Measurements from ENCODE around the gene CD248.
"Not testable (repeated sequence)": the region's sequence is repeated elsewhere in the genome, so short reads cannot be mapped to it uniquely, and the experiment has no call there.

CD248 gene

DNA sequence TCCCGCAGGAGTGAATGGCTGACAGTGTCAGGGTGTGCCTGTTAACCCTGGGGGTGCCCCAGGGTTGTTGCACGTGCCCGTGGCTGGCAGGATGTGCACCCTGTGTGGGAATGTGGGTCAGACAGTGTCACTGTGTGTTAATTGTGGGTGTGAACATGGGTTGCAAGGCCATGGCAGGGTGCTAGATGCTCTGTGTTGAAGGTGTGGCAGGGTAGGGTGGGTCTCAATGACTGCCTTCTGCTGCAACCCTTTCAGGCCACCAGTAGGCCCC is 11.1 kb upstream of the CD248 start:
- no peak for DNase-seq

DNA sequence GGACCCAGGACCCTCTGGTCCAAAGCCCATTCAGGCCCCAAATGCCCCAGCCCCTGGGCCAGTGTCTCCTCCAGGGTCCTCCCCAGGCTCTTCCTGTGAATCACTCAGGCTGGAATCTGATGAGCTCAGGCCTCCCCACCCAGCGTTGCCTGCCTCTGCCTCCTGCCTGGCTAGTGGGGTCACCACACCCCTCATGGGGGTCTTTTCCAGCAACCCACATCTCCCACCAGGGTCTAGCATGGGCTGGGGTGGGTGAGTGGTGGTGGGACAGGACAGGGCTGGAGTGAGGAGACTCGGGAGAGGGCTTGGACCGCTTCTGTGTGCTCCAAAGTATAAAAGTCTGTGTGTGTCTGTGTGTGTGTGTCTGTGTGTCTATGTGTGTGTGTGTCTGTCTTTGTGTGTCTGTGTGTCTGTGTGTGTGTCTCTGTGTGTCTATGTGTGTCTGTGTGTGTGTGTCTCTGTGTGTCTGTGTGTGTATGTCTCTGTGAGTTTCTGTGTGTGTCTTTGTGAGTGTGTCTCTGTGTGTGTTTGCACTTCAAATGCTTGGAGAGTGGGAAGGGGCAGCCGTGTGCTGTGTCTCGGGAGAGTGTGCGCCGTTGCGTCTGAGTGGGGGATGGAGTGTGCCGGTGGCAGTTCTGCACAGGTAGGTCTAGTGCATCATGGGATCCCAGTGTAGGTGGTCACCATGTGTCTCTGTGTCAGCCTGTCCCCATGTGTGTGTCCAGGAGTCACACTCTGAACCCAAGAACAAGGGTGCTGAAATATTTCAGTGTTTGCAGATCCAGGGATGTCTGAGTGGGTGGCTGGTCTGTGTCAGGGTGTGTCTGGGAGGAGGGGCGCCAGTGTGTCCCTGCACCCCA is 10.6 kb upstream of the CD248 start:
- no peak for DNase-seq

DNA sequence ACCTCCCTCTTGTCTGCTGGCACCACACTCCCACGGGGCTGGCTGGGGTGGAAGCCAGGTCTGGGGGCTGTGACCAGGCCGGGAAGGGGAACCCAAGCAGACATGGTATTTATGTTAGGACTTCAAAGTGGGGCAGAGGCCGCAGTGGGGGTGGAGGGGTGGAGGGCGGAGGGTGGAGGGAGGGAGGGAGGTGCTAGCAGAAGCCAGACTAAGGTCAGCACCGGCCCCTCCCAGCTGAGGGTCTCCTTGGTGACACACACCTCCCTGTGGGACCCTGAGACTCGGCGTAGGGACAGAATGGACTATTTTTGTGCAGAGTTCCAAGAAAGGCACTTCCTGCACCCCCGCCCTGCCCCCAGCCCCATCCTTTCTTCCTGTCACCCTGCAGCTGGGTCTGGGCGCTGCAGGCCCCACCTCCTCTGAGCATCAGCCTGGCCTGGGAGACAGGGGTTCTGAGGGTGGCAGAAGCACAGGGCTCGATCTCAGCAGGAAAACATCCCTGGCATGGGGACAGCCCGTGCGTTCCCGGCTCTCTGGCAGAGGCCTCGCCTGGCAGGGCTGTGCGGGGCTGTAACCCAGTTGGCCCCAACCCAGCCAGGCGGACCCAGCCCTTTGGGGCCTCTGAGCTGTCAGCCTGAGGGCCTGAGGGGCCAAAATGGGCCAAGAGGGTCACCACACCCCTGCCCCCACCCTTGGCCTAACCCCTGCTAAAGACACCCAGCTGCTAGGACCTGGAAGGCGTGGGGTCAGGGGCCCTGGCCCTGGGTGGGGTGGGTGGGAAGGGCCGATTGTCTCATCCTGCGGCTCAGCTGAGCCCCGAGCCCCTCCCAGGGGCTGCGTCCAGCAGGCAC is 9.6 kb upstream of the CD248 start:
- no peak for DNase-seq

DNA sequence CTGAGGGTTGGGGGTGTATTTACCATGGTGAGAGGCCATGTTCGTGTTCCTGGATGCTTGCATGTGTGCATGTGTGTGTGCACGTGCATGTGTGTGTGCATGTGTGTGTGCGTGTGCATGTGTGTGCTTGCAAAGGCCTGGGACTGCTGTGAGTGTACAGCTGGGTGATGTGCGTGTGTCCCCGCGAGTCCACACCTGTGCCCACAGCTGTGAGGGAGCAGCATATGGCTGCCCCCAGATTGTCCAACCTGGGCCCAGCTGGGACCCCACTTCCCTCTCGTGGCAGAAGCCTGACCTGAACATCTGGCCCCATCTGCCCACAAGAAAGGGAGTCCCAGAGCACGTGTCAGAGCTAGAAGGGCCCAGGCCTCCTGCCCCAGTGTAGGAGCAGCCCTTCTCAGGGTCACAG is 8.4 kb upstream of the CD248 start:
- DNase-seq = no peak

GRCh38 chr11:66324664-66325063 is 7.8 kb upstream of the CD248 start:
- no peak for DNase-seq

GRCh38 chr11:66323684-66324083 is 6.8 kb upstream of the CD248 start:
- DNase-seq = no peak

DNA sequence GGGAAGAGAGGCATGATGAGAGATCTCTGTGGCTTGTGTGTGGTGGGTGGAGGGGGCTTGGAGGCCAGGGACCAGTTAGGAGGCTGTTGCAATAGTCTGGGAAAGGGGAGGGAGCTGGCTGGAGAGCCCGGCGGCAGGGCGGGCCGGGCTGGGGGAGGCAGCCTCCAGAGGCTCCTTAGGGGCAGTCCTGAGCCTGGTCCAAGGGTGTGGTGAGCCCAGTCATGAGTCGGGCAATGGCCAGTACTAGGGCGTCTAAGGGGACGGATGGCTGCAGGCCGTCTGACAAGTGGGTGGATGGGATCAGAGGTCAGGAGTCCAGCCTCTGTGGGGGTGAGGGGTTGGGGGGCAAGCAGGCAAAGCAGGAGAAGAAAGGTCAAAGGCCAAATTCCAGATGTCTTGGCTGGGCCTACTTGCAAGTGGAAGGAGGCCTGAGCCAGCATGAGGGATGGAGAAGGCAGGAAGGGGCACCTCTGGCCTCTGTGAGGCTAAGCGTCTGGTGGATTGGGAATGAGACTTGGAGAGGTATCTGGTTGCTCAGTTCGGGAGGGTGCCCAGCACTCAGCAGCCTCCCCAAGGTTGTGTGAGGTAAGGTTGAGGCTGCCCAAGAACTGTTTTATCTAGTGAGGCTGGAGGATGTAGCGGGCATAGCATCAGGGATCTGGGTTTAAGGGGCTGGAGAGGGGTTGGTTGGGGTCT is 6.0 kb upstream of the CD248 start:
- DNase-seq = no peak

- DNase-seq = no peak
Observed at GRCh38 chr11:66321606-66322005, 4.8 kb upstream of the CD248 start.

DNA sequence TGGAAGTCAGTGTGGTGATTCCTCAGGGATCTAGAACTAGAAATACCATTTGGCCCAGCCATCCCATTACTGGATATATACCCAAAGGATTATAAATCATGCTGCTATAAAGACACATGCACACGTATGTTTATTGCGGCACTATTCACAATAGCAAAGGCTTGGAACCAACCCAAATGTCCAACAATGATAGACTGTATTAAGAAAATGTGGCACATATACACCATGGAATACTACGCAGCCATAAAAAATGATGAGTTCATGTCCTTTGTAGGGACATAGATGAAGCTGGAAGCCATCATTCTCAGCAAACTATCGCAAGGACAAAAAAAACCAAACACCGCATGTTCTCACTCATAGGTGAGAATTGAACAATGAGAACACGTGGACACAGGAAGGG is 3.9 kb upstream of the CD248 start:
- DNase-seq = not testable (repeated sequence)

- DNase-seq = not testable (repeated sequence)
Observed at GRCh38 chr11:66320289-66320688, 3.4 kb upstream of the CD248 start.

DNA sequence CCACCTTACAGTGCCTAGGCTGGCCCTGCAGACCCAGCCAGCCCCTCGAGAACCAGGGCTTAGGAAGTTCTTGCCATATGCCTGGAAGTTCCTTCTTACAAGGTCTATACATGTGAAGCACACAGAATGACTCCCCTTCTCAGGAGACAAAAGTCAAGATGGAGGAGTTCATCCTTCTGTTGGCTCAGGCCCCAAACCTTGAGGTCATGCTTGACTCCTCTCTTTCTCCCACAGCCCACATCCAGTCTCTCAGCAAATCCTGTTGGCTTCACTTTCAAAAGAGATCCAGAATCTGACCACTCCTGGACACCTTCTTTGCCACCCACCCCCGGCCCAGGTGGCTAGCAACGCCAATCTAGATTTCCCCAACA is 1.7 kb upstream of the CD248 start:
- DNase-seq = no peak

DNA sequence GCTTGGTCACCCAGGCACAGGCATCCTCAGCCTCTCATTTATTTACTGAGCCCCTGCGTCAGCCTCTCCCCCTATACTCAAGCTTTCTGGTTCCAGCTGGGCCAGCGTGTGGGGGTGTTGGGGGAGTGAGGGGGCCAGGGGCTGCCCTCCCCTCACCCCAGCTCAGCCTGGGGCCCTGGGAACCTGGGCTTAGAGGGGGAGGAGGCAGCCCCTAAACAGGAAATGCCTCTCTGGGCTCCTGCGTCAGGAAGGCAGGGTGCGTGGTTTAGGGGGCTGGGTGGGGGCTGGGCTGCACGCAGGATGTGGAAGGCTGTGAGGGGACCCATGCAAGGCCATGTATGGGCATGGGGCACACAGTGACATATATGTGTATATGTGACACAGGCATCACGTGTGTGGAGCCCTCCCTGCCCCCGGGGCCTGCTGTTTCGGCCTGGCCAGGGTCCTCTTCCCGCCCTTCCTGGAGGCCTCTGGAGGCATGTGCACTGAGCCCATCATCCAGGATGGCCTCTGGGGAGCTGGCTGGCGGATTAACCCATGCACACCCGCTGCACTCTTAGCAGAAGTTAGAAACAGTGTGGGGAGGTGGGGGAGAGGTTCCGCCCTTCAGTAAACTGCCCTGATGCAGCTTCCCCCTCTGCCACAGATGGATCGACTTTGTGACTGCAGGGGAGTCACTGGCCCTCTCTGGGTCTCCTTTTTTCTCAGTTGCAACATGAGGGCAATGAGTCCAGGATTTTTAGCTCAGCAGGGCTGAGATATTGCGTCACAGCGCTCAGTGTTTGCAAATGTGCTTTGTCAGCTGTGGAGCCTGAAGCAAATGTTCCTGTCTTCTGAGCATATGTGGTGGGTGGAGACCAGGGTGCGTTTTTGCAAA is 1.1 kb upstream of the CD248 start:
- no peak for DNase-seq

DNA sequence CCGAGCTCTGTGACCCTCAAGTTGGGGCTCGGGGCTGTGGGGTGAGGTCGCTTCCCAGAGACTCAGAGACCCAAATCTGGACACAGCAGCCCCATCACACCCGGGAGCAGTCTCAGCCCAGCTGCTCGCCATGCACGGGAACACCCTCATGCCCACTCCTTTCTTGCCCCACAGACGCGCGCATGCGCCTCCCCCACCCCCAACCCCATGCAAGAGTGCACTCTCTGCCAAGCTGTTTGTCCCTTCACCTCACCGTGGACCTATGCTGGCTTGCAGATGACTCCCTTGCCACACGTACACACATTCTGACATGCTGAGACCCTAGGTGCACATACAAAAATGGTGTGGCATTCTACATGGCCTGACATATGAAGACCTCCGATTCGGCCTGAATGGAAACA is 478 bp upstream of the CD248 start:
- no peak for DNase-seq

GRCh38 chr11:66315921-66316811 is 678 bp downstream of the CD248 start:
- DNase-seq = peak; percentile 29

DNA sequence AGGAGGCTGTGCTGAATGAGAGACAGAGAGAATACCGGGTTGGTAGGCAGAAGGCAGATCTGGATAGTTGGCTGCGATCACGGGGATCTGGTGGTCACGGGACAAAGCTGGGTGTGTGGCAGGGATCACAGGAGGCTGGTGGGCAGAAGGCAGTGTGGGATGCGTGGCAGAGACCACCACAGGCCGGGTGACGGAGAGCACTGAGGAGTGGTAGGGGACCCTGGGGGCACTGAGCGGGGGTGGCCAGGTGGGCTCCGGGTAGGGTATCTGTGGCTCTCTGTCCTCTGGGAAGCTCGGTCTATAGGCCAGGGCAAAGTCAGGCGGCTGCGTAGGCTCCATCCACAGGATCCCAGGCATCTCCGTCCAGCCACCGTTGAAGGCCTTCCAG is 1.4 kb downstream of the CD248 start:
- DNase-seq = no peak

- DNase-seq = no peak
Observed at GRCh38 chr11:66314561-66315497, 2.0 kb downstream of the CD248 start.

DNA sequence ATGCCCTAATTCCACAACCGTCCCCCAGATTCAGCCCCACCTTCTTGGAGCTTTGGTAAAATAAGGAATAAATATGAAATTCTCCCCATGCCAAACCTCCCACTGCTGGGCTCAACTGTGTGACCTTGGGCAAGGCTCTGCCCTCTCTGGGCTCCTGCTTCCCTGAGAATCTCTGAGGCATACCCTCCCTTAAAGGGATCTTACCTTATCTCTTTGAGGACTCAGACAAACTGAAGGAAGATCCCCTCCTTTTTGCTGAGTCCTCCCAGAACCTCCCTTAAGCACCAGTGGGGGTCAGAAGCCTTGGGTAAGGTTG is 2.7 kb downstream of the CD248 start:
- no peak for DNase-seq

DNA sequence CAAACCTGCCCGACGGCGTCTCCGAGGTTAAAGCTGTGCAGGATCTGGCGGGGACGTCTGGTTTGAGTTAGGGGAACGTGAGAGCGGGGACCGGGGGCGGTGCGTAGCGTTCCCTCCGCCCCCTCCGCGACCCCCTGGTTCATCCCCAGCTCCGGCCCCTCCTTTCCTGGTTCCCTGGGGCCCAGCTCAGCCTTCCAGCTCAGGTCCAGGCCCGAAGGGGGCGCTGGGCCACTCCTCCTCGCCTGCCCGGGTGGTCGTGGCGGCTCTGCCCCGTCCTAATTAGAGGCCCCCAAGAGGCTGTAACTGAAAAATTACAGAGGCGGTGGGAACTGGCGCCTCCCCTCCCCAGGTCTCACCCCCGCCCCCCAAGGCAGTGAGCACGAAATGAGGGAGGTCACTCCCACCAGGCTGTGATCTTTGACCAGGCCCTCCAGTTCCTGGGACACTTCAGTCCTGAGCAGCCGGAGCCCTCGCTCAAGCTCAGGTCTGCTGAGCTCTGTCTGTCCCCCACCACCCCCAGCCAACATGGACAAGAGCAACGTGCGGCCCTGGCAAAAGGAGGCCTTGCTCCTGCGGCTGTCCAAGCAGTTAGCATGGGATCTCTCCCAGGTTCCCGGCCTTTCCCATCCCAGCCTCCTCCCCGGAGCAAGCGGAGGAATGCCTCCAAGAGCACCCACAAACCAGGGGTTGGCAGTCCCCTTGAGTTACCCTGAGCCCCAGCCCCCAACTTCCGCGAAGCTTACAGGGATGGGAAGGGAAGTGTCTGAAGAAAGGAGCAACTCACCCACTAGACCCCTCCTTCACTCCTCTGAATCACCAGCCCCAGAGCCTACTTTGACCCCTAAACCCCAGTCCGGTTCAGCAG is 3.3 kb downstream of the CD248 start:
- no peak for DNase-seq

DNA sequence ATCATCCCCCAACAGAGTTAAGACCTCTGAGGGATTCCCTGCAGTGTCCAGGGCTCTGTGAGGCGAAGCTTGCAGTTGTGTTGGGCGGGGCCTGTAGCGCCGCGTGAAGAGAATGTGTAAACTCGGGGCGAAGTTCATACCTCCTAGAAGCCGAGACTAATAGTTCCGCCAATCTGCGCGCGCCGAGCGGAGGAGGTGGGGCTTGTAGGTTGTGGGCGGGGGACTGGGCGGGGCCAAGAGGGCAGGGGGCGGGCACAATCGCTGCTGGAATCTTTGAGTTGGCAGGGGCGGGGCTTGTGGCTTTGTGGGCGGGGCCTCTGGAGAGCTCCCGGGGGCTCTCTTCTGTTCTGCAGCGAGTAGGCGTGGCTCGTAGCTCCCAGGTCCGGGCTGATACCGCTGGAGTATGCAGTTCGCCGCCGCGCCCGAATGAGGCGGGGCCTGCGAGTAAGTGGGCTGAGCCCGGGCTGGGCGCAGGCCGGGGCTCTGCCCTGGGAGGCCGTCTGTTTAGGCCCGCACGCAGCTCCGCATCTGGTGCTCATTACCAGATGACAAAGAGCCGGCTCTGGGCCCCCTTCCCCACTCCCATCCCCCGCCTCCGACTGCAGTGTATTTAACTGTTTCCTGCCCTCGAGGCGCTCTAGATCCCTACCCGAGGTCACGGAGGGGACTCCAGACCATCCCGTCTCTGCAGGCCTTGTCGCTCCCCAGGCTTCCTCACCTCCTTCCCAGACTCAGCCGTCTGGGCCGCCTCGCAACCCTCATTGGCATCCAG is 4.1 kb downstream of the CD248 start:
- peak; percentile 95 for DNase-seq

Data from NCI-H146 (cell line).